NB4 (cell line): ENCODE measurements around the gene BIRC3.

Source experiments
- POLR2A ChIP-seq: IDR thresholded peaks from 2 replicates; pipeline ENCODE4 v1.6.1; 2011; ENCODE audit warnings: mild to moderate bottlenecking; ENCODE audit not compliant: insufficient read length; ENCODE audit errors: extremely low read depth
- TF ChIP-seq, protein P1 (sequence below): IDR thresholded peaks from one replicate; pipeline ENCODE4 v1.5.1; 2012; ENCODE audit warnings: low read depth, low read length
- TF ChIP-seq, protein P2 (sequence below): IDR thresholded peaks from 2 replicates; pipeline ENCODE4 v1.6.1; 2011; ENCODE audit warnings: low read depth, low read length

DNA sequence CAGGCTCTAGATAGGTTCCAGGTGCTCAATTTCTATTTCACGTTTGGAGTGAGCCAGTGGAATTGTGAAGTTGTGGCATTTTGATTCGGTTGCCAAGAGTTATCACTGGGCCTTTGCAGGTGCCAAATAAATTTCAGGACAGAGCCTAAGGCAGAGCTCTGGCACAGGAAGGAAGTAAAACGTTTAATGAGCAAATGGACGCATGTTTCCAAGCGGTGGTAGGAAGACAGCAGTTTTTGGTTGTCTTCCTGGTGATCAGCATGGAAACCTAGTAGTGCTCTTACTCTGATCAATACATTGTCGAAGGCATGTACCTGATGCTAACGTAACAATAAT lies 452 bp downstream of the BIRC3 start:
- TF ChIP-seq, protein P1, sequence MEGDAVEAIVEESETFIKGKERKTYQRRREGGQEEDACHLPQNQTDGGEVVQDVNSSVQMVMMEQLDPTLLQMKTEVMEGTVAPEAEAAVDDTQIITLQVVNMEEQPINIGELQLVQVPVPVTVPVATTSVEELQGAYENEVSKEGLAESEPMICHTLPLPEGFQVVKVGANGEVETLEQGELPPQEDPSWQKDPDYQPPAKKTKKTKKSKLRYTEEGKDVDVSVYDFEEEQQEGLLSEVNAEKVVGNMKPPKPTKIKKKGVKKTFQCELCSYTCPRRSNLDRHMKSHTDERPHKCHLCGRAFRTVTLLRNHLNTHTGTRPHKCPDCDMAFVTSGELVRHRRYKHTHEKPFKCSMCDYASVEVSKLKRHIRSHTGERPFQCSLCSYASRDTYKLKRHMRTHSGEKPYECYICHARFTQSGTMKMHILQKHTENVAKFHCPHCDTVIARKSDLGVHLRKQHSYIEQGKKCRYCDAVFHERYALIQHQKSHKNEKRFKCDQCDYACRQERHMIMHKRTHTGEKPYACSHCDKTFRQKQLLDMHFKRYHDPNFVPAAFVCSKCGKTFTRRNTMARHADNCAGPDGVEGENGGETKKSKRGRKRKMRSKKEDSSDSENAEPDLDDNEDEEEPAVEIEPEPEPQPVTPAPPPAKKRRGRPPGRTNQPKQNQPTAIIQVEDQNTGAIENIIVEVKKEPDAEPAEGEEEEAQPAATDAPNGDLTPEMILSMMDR: no peak
- no peak for TF ChIP-seq POLR2A
- TF ChIP-seq, protein P2, sequence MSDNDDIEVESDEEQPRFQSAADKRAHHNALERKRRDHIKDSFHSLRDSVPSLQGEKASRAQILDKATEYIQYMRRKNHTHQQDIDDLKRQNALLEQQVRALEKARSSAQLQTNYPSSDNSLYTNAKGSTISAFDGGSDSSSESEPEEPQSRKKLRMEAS: no peak
